GM12875 (cell line): ENCODE results near the gene MTMR3.

Experiments
- H3K4me3 ChIP-seq: one replicate; pipeline ENCODE4 v1.5.1; 2011; ENCODE audit warnings: low read depth, low read length, control low read depth
- CTCF ChIP-seq: IDR thresholded peaks from 2 replicates; pipeline ENCODE4 v1.5.1; 2011; ENCODE audit warnings: low read depth, mild to moderate bottlenecking, control low read depth, inconsistent platforms, low read length, moderate library complexity, borderline replicate concordance; ENCODE audit not compliant: insufficient read depth

The MTMR3 gene

DNA sequence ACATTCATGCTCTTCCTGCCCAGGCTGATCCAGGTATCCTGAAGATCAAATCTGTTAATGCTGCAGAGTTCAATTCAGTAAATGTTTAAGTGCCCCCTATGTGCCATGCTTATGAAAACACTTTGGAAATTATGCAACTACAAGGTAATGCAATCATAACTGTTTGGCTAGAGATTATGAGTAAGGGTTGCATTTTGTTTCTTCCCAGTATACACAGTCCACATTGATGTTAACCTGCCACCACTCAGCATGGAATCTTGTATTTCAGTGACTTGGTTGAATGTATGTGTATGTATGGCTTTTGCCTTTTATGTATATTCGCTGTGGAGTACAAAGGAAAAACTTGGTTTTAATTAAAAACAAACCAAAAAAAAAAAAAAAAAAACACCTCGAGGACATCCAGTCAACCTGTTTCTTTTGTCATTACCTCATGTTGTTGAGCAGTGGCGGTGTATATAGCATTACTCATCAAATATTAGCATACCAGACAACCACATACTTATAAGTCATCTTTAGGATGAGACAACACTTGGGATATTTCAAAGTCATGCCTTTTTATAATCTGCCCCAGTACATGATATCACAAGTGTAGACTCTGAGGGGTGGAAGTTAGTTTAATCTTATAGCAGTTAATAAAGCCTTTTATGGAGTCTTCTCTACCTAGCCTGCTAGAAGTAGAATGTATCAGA is 111.2 kb downstream of the MTMR3 start:
- TF ChIP-seq CTCF = no peak

GRCh38 chr22:29994943-29995342 is 112.0 kb downstream of the MTMR3 start:
- H3K4me3 ChIP-seq = no peak overlapping the region
- TF ChIP-seq CTCF = no peak

More for the DNA sequence above, 111.2 kb downstream of the MTMR3 start:
- H3K4me3 ChIP-seq = no peak overlapping the region

- H3K4me3 ChIP-seq = no peak overlapping the region
These were observed 114.1 kb downstream of the MTMR3 start for GRCh38 chr22:29997107-29997506.

GRCh38 chr22:29997516-29997915 is 114.5 kb downstream of the MTMR3 start:
- H3K4me3 ChIP-seq = no peak overlapping the region
- no peak for TF ChIP-seq CTCF

More at GRCh38 chr22:29997107-29997506, 114.1 kb downstream of the MTMR3 start:
- no peak for TF ChIP-seq CTCF

- no peak for TF ChIP-seq CTCF
- H3K4me3 ChIP-seq = no peak overlapping the region
These were observed 115.8 kb downstream of the MTMR3 start for GRCh38 chr22:29998627-29999384.

DNA sequence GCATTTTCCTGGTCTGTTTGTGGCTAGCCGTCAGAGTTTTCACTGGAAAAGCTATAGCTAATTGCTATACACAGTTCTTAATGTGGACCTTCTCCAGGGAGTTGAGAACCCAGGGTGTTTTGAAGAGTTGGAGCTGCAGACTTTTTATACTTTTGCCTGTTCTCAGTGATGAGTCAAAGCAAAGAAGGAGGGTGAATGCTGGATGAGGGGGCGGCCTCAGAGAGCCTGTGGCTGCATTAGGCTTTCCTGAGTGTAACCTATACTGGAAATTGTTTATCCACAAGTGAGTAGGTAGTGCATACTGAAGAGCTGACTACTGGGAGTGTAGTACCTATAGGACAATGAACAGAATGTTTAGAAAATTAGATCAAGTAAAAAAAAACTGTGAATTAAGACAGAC is 117.6 kb downstream of the MTMR3 start:
- no peak overlapping the region for H3K4me3 ChIP-seq
- TF ChIP-seq CTCF = no peak

GRCh38 chr22:30001459-30001858 is 118.5 kb downstream of the MTMR3 start:
- no peak for TF ChIP-seq CTCF

More at GRCh38 chr22:30001459-30001858, 118.5 kb downstream of the MTMR3 start:
- no peak overlapping the region for H3K4me3 ChIP-seq
